GM12875 (cell line): ENCODE results near the gene APOC1.
A peak's percentile ranks its signal among the peaks of the same experiment; 100 is the strongest.
"Not testable (repeated sequence)": the region's sequence is repeated elsewhere in the genome, so short reads cannot be mapped to it uniquely, and the experiment has no call there.

Experiments
- H3K4me3 ChIP-seq: one replicate; pipeline ENCODE4 v1.5.1; 2011; ENCODE audit warnings: low read depth, low read length, control low read depth
- TF ChIP-seq, protein P1 (sequence below): IDR thresholded peaks from 2 replicates; pipeline ENCODE4 v1.5.1; 2011; ENCODE audit warnings: low read depth, mild to moderate bottlenecking, control low read depth, inconsistent platforms, low read length, moderate library complexity, borderline replicate concordance; ENCODE audit not compliant: insufficient read depth

APOC1 gene

DNA sequence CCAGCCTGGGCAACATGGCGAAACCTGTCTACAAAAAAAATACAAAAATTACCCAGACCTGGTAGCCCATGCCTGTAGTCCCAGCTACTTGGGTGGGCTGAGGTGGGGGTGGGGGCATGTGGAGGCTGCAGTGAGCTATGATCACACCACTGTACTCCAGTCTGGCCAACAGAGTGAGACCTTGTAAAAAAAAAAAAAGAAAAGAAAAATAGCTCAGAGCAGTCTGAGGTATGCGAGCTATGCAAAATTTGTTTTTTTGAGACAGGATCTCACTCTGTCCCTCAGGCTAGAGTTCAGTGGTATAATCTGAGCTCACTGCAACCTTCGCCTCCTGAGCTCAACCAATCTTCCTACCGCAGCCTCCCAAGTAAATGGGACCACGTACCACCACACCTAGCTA is 30.5 kb upstream of the APOC1 start:
- H3K4me3 ChIP-seq, result no peak overlapping the region
- TF ChIP-seq, protein P1, sequence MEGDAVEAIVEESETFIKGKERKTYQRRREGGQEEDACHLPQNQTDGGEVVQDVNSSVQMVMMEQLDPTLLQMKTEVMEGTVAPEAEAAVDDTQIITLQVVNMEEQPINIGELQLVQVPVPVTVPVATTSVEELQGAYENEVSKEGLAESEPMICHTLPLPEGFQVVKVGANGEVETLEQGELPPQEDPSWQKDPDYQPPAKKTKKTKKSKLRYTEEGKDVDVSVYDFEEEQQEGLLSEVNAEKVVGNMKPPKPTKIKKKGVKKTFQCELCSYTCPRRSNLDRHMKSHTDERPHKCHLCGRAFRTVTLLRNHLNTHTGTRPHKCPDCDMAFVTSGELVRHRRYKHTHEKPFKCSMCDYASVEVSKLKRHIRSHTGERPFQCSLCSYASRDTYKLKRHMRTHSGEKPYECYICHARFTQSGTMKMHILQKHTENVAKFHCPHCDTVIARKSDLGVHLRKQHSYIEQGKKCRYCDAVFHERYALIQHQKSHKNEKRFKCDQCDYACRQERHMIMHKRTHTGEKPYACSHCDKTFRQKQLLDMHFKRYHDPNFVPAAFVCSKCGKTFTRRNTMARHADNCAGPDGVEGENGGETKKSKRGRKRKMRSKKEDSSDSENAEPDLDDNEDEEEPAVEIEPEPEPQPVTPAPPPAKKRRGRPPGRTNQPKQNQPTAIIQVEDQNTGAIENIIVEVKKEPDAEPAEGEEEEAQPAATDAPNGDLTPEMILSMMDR, result no peak

DNA sequence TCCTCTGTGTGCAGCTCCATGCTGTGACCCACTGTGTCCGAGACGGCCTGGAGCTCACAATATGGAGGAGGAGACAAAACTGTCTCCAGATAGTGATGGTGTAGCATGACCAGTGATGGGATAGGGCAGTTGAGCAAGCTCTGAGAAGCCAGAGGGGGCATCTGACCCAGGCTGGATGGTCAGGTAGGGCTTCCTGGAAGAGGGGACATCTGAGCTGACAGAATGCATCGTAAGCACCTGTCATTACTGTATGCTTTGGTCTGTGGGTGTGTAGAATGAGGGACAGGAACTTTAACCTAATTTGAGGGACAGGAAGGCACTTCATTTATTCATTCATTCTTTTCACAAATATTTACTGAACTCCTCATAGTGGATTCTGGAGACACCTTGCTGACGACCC is 29.8 kb upstream of the APOC1 start:
- TF ChIP-seq, protein P1, result no peak
- no peak overlapping the region for H3K4me3 ChIP-seq

DNA sequence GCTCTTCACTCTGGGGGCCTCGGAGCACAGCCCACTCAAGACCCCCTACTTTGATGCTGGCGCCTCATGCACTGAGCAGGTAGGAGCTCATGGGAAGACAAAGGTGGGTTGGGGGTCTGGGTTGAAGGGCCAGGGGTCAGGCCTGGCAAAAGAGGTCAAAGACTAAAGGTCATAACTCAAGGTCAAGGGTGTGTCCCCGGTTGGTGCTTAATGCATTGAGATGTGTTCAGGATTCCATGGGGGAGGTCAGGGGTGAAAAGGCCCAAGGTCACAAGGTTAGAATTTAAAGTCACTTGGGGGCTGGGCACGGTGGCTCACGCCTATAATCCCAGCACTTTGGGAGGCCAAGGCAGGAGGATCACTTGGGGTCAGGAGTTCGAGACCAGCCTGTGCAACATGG is 28.3 kb upstream of the APOC1 start:
- TF ChIP-seq, protein P1, result no peak

DNA sequence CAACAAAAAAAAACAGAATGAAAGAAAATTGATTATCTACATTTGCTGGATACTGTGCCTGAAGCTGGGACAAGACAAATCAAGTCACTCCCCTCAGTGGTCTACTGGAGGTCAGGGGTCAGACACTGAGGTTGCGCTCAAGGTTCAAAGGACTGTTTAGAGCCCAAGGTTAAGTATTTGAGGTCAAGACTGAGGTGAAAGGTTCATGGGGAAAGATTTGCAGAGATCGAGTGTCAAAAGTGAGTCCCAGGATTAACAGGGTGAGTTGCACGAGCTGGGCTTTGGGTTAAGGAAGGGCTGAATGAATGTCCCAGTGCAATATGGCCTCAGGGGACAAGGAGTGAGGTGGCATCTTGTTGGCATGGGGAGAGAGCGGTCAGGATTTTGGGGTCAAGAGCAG is 26.8 kb upstream of the APOC1 start:
- no peak overlapping the region for H3K4me3 ChIP-seq
- TF ChIP-seq, protein P1, result no peak

More for the DNA sequence above, 28.3 kb upstream of the APOC1 start:
- H3K4me3 ChIP-seq, result no peak overlapping the region

DNA sequence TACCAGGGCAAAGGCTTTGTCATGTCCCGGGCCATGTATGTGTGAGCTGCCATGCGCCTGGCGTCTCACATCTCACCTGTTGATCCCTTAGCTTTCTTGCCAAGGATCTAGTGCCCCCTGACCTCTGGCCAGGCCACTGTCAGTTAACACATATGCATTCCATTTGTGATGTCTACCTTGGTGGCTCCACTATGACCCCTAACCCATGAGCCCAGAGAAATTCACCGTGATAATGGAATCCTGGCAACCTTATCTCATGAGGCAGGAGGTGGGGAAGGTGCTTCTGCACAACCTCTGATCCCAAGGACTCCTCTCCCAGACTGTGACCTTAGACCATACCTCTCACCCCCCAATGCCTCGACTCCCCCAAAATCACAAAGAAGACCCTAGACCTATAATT is 26.1 kb upstream of the APOC1 start:
- H3K4me3 ChIP-seq, result not testable (repeated sequence)

DNA sequence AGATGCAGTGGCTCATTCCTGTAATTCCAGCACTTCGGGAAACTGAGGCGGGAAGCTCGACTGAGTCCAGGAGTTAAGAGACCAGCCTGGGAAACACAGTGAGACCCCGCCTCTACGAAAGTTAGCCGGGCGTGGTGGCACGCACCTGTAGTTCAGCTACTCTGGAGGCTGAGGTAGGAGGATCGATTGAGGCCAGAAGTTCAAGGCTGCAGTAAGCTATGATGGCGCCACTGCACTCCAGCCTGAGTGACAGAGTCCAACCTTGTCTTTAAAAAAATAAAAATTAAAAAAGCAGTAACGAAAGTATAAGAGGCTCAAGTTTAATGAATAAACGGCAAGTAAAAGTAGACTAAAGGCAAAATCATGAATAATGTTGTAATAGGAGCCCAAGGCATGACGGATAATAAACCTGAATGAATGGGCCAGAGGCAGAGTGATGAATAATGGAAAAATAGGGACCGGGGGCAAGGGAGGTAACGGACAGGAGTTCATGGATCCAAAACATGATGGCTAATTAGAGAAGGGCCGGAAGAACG is 24.5 kb upstream of the APOC1 start:
- peak overlapping the region; percentile 44 for H3K4me3 ChIP-seq
- TF ChIP-seq, protein P1, result no peak

DNA sequence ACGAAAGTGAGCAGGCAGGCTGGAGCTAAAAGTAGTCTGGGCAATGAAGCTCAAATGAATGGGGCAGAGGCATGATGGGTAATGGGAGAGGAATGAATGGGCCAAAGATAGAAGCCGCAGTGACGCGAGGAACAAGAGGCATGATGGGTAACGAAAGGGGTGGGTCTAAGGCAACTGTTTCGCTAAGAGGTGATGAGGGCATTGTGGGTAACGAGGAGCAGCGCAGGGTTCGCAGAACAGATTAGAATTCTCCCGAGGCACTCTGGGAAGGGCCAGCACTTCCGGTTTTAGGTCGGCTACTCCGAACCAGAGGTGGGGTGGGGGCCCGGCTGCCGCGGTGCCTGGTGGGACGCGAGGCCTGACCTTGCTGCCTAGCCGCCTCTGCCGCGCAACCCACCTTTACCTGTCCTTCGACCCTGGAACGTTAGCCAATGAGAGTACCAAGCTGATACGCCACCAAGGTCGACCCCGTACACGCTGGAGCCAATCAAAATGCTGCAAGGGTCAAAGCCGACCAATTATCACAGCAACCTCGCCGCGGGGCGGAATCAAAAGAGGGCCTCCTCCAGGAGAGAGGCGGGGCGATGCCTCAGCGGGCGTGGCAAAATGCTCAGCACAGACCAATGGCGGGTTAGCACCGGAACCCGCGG is 23.9 kb upstream of the APOC1 start:
- TF ChIP-seq, protein P1, result no peak
- H3K4me3 ChIP-seq, result peak overlapping the region; percentile 44
